ENCODE results near the gene SORBS1. TPM values are rescaled to one million over a fixed set of nuclear protein-coding genes. Genes with fewer than 3 reads are reported as not detected.
A peak's percentile ranks its signal among the peaks of the same experiment; 100 is the strongest.

Gene SORBS1
- total RNA-seq = 10 to 100 TPM; 28.1 to 92.5 (median 41.7) TPM

- H3K27me3 ChIP-seq = no peaks in the 10 kb centered on the region
- H3K27ac ChIP-seq = peak within 1 kb of the TSS; percentile 84
- WGBS = 10% methylated on average over 5 of the region's 77 CpGs
- TF ChIP-seq CTCF (IDR thresholded peaks at IDR 0.05) (no peak), EP300 (IDR thresholded peaks at IDR 0.05) (no peak), POLR2A (IDR thresholded peaks at IDR 0.05) (peak; percentile 56 to 98), POLR2AphosphoS5 (IDR thresholded peaks at IDR 0.05) (peak in 2 of 3 donors; percentile 20 to 80)
- peaks cover 14% of the 10 kb centered on the region for H3K4me1 ChIP-seq
- H3K4me3 ChIP-seq = peak within 1 kb of the TSS; percentile 81
- peak; percentile 97 to 98 for DNase-seq (ENCODE audit: low spot score in 2 of 2)
- H3K36me3 ChIP-seq = no peaks in the 10 kb centered on the region
- no peaks in the 10 kb centered on the region for H3K9me3 ChIP-seq
Observed at GRCh38 chr10:95561177-95561863, at the start of gene SORBS1. Gene SORBS1 (minus strand): TSS chr10:95561371. CDS start chr10:95441135, 120,236 bp downstream.

GRCh38 chr10:95610727-95611126 is 49.6 kb upstream of the SORBS1 start:
- no peaks in the 10 kb centered on the region for H3K27me3 ChIP-seq
- no peaks in the 10 kb centered on the region for H3K9me3 ChIP-seq
- H3K4me3 ChIP-seq = no peak overlapping the region
- 94% methylated on average over 3 of the region's 3 CpGs for WGBS
- H3K27ac ChIP-seq = no peak overlapping the region
- DNase-seq (ENCODE audit: low spot score in 2 of 2) = no peak
- no peaks in the 10 kb centered on the region for H3K4me1 ChIP-seq
- TF ChIP-seq POLR2A (IDR thresholded peaks at IDR 0.05) (no peak), EP300 (IDR thresholded peaks at IDR 0.05) (no peak), CTCF (IDR thresholded peaks at IDR 0.05) (no peak), POLR2AphosphoS5 (IDR thresholded peaks at IDR 0.05) (no peak)
- H3K36me3 ChIP-seq = peaks cover 98% of the 10 kb centered on the region

GRCh38 chr10:95606922-95607321 is 45.8 kb upstream of the SORBS1 start:
- peaks cover 70% of the 10 kb centered on the region for H3K36me3 ChIP-seq
- H3K4me1 ChIP-seq = no peaks in the 10 kb centered on the region
- TF ChIP-seq CTCF (IDR thresholded peaks at IDR 0.05) = no peak
- no peak for TF ChIP-seq POLR2AphosphoS5 (IDR thresholded peaks at IDR 0.05)
- no peak for TF ChIP-seq POLR2A (IDR thresholded peaks at IDR 0.05)
- no peak for TF ChIP-seq EP300 (IDR thresholded peaks at IDR 0.05)
- DNase-seq (ENCODE audit: low spot score in 2 of 2) = no peak
- no peak overlapping the region for H3K27ac ChIP-seq
- WGBS = 74% methylated on average over 3 of the region's 3 CpGs
- H3K27me3 ChIP-seq = no peaks in the 10 kb centered on the region
- no peaks in the 10 kb centered on the region for H3K9me3 ChIP-seq
- no peak overlapping the region for H3K4me3 ChIP-seq

- Histone ChIP-seq H3K9me3 (no peaks in the 10 kb centered on the region), H3K36me3 (peaks cover 52% of the 10 kb centered on the region), H3K4me1 (peaks cover 3% of the 10 kb centered on the region), H3K4me3 (no peak overlapping the region), H3K27ac (peak overlapping the region; percentile 51), H3K27me3 (no peaks in the 10 kb centered on the region)
- WGBS = 79% methylated on average over 3 of the region's 3 CpGs
- DNase-seq (ENCODE audit: low spot score in 2 of 2) = no peak
- no peak for TF ChIP-seq EP300 (IDR thresholded peaks at IDR 0.05)
- no peak for TF ChIP-seq POLR2AphosphoS5 (IDR thresholded peaks at IDR 0.05)
- no peak for TF ChIP-seq POLR2A (IDR thresholded peaks at IDR 0.05)
- TF ChIP-seq CTCF (IDR thresholded peaks at IDR 0.05) = no peak
Observed at GRCh38 chr10:95605163-95605562, 44.0 kb upstream of the SORBS1 start.

GRCh38 chr10:95604630-95605029 is 43.5 kb upstream of the SORBS1 start:
- no peak for TF ChIP-seq POLR2A (IDR thresholded peaks at IDR 0.05)
- TF ChIP-seq EP300 (IDR thresholded peaks at IDR 0.05) = no peak
- no peak for TF ChIP-seq CTCF (IDR thresholded peaks at IDR 0.05)
- Histone ChIP-seq H3K27ac (peak overlapping the region; percentile 27), H3K4me1 (peaks cover 3% of the 10 kb centered on the region), H3K4me3 (no peak overlapping the region), H3K9me3 (no peaks in the 10 kb centered on the region), H3K36me3 (peaks cover 47% of the 10 kb centered on the region), H3K27me3 (no peaks in the 10 kb centered on the region)
- DNase-seq (ENCODE audit: low spot score in 2 of 2) = no peak

Measured in suprapubic skin (tissue), 4 donors.